ENCODE results near the gene RPP25L. TPM values are rescaled to one million over a fixed set of nuclear protein-coding genes. Genes with fewer than 3 reads are reported as not detected.

The RPP25L gene
- total RNA-seq, 4 donors from 2014 or later = 17.0 to 39.0 (median 26.6) TPM

- H3K4me3 ChIP-seq (ENCODE audit: low read depth, poor library complexity, severe bottlenecking) = no peak overlapping the region
- intact Hi-C loops (cut with DNase I; ENCODE audit: low total_unique reads) = no loop called here
- DNase-seq (ENCODE audit: low spot score in 2 of 2) = no peak
- TF ChIP-seq, protein P1, sequence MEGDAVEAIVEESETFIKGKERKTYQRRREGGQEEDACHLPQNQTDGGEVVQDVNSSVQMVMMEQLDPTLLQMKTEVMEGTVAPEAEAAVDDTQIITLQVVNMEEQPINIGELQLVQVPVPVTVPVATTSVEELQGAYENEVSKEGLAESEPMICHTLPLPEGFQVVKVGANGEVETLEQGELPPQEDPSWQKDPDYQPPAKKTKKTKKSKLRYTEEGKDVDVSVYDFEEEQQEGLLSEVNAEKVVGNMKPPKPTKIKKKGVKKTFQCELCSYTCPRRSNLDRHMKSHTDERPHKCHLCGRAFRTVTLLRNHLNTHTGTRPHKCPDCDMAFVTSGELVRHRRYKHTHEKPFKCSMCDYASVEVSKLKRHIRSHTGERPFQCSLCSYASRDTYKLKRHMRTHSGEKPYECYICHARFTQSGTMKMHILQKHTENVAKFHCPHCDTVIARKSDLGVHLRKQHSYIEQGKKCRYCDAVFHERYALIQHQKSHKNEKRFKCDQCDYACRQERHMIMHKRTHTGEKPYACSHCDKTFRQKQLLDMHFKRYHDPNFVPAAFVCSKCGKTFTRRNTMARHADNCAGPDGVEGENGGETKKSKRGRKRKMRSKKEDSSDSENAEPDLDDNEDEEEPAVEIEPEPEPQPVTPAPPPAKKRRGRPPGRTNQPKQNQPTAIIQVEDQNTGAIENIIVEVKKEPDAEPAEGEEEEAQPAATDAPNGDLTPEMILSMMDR (IDR thresholded peaks at IDR 0.05) = no peak
- TF ChIP-seq POLR2A (IDR thresholded peaks at IDR 0.05) = no peak
- 29 to 40% methylated on average over 35 to 46 of the region's 63 CpGs for WGBS, 2 donors
These were observed 11.7 kb upstream of the RPP25L start for GRCh38 chr9:34623374-34624235.

DNA sequence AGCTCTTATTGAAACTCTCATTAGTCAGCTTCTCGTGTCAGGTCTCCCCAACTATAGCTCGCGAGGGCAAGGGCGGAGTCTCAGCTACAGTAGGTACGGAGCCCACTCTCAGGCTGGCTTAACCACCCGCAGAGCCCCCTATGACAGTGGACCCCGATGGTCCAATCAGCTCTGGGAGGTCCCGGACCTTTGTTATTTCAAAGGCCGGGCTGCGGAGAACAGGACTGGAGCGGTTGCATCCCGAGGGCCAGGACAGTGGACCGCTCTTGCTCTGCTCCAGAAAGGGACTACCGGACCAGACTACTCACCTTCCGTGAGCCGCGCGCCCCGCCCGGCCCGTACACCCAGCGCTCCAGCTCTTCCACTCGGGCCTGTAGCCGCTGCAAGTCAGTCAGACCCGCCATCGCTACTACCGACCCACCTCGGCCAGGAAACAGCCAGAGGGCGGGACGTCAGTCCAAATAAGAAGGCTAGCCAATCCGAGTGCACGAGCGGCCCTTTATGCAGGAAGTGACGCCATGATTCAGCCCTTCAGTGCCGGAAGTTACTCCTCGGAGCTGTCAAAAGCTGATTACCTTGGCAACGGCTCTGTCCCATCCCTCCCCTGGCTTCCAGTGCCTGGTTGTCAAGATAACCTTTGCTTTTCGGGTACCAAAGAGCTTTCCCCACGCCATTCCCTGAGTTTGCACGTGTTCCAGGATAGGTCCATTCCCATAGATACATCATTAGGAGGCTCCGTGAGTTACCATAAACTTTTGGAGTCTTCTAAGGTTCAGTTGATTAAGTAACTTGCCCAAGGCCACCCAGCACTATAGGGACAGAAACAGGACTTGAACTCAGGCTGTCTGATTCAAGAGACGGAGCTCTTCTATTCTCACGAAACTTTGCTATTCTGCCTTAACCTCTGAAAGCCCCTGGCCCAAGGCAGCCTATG, 8.4 kb upstream of the RPP25L start, which contains the start of gene DCTN3:
Gene DCTN3 (minus strand): TSS at position 435 of the 934 bp plus-strand sequence. CDS start 31 bp downstream, at position 404.
- intact Hi-C loops (cut with DNase I; ENCODE audit: low total_unique reads) = no loop called here
- 6 to 9% methylated on average over 19 to 31 of the region's 43 CpGs for WGBS, 2 donors
- no peak for TF ChIP-seq POLR2A (IDR thresholded peaks at IDR 0.05)
- TF ChIP-seq, protein P1 (IDR thresholded peaks at IDR 0.05) = no peak
- peak; percentile 95 to 98 for DNase-seq (ENCODE audit: low spot score in 2 of 2)
- H3K4me3 ChIP-seq (ENCODE audit: low read depth, poor library complexity, severe bottlenecking) = peak within 1 kb of the TSS; percentile 59

DNA sequence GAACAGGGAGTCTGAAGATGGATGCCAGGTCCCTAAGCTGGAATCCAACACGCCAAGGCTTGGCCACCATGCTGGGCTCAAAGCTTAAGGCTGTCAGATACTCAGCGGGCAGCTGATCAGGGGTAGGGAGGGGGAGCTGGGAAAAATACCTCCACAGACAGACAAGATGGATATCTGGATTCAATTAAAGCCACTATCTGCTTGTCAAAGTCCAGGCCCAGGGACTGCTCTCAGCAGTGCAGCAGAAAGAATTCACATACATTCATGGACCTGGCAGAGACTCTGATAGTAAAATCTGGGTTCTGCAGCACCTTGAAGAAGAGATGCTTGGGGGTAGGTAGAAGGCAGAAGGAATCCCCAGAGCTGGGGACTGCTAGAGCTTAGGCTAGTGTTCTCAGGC, 3.2 kb upstream of the RPP25L start:
- no peak overlapping the region for H3K4me3 ChIP-seq (ENCODE audit: low read depth, poor library complexity, severe bottlenecking)
- 74 to 86% methylated on average over 2 of the region's 2 CpGs for WGBS, 2 donors
- no peak for DNase-seq (ENCODE audit: low spot score in 2 of 2)
- TF ChIP-seq, protein P1 (IDR thresholded peaks at IDR 0.05) = no peak
- no peak for TF ChIP-seq POLR2A (IDR thresholded peaks at IDR 0.05)
- intact Hi-C loops (cut with DNase I; ENCODE audit: low total_unique reads) = no loop called here

DNA sequence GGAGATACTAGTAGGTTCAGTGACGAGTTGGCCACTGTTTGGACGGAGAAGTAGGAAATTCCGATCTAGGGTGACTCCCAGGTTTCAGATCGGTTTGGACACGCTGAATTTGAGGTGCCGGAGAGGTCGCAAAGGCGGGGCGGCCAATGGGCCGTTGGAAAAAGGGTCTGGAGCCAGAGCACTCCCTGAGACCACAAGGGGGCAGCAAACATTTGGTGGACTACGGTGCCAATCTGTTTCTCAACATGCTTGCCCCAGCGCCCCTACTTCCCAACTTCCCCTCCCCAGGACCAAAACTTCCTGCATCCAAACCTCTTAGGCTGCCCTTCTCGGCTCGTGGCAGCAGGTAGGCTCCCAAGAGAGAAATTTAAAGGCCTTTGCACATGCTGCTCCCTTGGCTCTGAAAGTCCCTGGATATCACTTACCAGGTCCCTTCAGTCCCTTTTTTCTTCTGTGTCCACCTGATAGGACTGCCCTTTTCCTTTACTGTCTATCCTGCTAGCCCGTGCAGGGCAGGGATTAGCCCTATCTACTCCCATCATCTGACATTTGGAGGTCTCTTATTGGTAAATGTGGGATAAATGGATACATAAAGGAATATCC, 992 bp upstream of the RPP25L start:
- intact Hi-C loops (cut with DNase I; ENCODE audit: low total_unique reads) = no loop called here
- TF ChIP-seq, protein P1 (IDR thresholded peaks at IDR 0.05) = peak in 1 of 3 donors; percentile 28
- TF ChIP-seq POLR2A (IDR thresholded peaks at IDR 0.05) = no peak
- WGBS, 2 donors = 2 to 3% methylated on average over 15 of the region's 15 CpGs
- peak; percentile 83 to 97 for DNase-seq (ENCODE audit: low spot score in 2 of 2)
- no peak overlapping the region for H3K4me3 ChIP-seq (ENCODE audit: low read depth, poor library complexity, severe bottlenecking)

GRCh38 chr9:34611251-34611810, 566 bp downstream of the RPP25L start:
- whole genome bisulfite sequencing, 2 donors = 64 to 68% methylated on average over 9 to 10 of the region's 10 CpGs
- TF ChIP-seq, protein P1 (IDR thresholded peaks at IDR 0.05) = no peak
- TF ChIP-seq POLR2A (IDR thresholded peaks at IDR 0.05) = no peak
- intact Hi-C loops (cut with DNase I; ENCODE audit: low total_unique reads) = no loop called here
- no peak for DNase-seq (ENCODE audit: low spot score in 2 of 2)
- peak overlapping the region; percentile 43 for H3K4me3 ChIP-seq (ENCODE audit: low read depth, poor library complexity, severe bottlenecking)
